OCI-LY3 (cell line): Measurements from ENCODE around the gene JAKMIP1.
"Not testable (repeated sequence)": the region's sequence is repeated elsewhere in the genome, so short reads cannot be mapped to it uniquely, and the experiment has no call there.

Experiments
- H2AFZ ChIP-seq: fragments of 200-600, 300-600 bp; shearing (Covaris generic); 2 replicates; pipeline ENCODE4 v1.6.0; 2014; ENCODE audit warnings: antibody characterized with exemption, low read depth, low read length
- H3K27ac ChIP-seq: fragments of 200-600, 300-600 bp; sonication (generic); 2 replicates; pipeline ENCODE4 v1.5.1; 2014; ENCODE audit warnings: mild to moderate bottlenecking, low read length, moderate library complexity, mixed read lengths
- H3K27me3 ChIP-seq: fragments of 200-600, 300-600 bp; sonication (generic); 2 replicates; pipeline ENCODE4 v1.6.1; 2014; ENCODE audit warnings: low read depth, low read length, mixed read lengths
- H3K36me3 ChIP-seq: fragments of 200-600, 300-600 bp; sonication (generic); replicated peaks from 2 replicates; pipeline ENCODE3; 2014; ENCODE audit warnings: low read depth, low read length, mixed read lengths
- H3K4me1 ChIP-seq: fragments of 300-600, 200-600 bp; sonication (generic); 2 replicates; pipeline ENCODE4 v1.6.1; 2014; ENCODE audit warnings: low read length, mixed read lengths
- H3K4me2 ChIP-seq: fragments of 200-600, 300-600 bp; sonication (generic); 2 replicates; pipeline ENCODE4 v1.6.1; 2014; ENCODE audit warnings: low read length, mixed read lengths
- H3K4me3 ChIP-seq: fragments of 300-600, 200-600 bp; sonication (generic); 2 replicates; pipeline ENCODE4 v1.5.1; 2014; ENCODE audit warnings: antibody characterized with exemption, mild to moderate bottlenecking, low read length, moderate library complexity
- H3K79me2 ChIP-seq: fragments of 300-600, 200-600 bp; shearing (Covaris generic); 2 replicates; pipeline ENCODE4 v1.6.1; 2014; ENCODE audit warnings: mild to moderate bottlenecking, low read length, mixed read lengths
- H3K9ac ChIP-seq: fragments of 300-600, 200-600 bp; shearing (Covaris generic); 2 replicates; pipeline ENCODE4 v1.6.0; 2014; ENCODE audit warnings: mild to moderate bottlenecking, low read length, moderate library complexity
- H3K9me3 ChIP-seq: fragments of 200-600, 300-600 bp; shearing (Covaris generic); 2 replicates; pipeline ENCODE4 v1.6.1; 2014; ENCODE audit warnings: low read length, mixed read lengths; ENCODE audit not compliant: insufficient read depth
- H4K20me1 ChIP-seq: fragments of 200-600, 300-600 bp; sonication (generic); 2 replicates; pipeline ENCODE4 v1.6.1; 2016; ENCODE audit warnings: low read length, mixed read lengths; ENCODE audit not compliant: insufficient read depth
- CTCF ChIP-seq: fragments of 200-600, 300-600 bp; sonication (generic); IDR thresholded peaks from 2 replicates; pipeline ENCODE4 v1.5.1; 2014; ENCODE audit warnings: antibody characterized with exemption, low read length, low read depth
- EZH2phosphoT487 ChIP-seq: fragments of 200-600 bp; shearing (Covaris generic); IDR thresholded peaks from 2 replicates; pipeline ENCODE4 v1.6.1; 2018; ENCODE audit warnings: antibody characterized with exemption, mixed run types, low read depth

JAKMIP1 gene

GRCh38 chr4:5996641-5997040 lies 203.7 kb downstream of the JAKMIP1 start:
- Histone ChIP-seq H3K4me2 (no peak overlapping the region), H3K4me1 (no peaks in the 10 kb centered on the region), H2AFZ (no peak overlapping the region), H3K27me3 (peaks cover 3% of the 10 kb centered on the region; the same call in 1 of the 2 replicates), H4K20me1 (no peaks in the 10 kb centered on the region), H3K9ac (no peak overlapping the region), H3K27ac (no peak overlapping the region), H3K79me2 (no peaks in the 10 kb centered on the region), H3K4me3 (no peak overlapping the region), H3K9me3 (no peaks in the 10 kb centered on the region), H3K36me3 (no peaks in the 10 kb centered on the region)
- TF ChIP-seq EZH2phosphoT487 (no peak), CTCF (no peak)

DNA sequence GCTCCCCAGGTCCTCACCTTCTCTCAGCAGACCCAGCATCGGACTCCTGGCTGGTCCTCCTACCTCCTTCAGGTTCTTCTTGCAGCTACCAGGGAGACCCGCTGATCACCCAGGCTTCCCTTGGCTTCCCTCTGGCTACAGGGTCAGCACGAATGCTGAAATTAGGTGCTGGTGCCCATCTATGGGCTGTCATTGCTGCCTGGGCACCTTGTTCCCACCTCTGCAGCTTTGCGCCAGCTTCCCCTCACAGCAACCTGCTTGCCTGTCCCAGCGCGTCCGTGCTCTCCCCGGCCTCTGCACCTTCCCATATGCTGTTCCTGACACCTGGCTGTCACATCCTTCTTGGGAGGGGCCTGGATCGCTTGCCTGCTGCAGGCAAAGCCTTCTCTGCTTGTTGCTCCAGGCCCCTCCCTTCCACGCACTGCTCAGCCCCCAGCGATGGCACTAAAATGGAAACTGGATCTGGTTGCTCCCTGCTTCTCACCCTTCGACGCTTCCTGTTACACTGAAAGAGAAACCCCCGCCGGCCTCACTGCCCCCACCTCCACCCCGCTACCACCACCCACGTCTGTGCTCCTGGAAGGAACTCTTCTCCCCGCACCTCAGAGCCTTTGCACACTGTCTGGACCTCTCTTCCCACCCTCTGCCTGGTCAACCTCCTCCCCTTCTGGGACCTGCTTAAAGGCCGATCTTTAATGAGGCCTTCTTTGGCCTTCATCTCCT lies 204.3 kb downstream of the JAKMIP1 start:
- H3K4me1 ChIP-seq = no peaks in the 10 kb centered on the region
- H3K9me3 ChIP-seq = no peaks in the 10 kb centered on the region
- TF ChIP-seq CTCF = no peak
- no peak for TF ChIP-seq EZH2phosphoT487

GRCh38 chr4:5993876-5994811 lies 206.2 kb downstream of the JAKMIP1 start:
- H3K9ac ChIP-seq = no peak overlapping the region
- no peak for TF ChIP-seq EZH2phosphoT487
- TF ChIP-seq CTCF = no peak
- no peaks in the 10 kb centered on the region for H3K36me3 ChIP-seq
- H3K9me3 ChIP-seq = no peaks in the 10 kb centered on the region
- no peak overlapping the region for H3K4me3 ChIP-seq
- H3K4me1 ChIP-seq = no peaks in the 10 kb centered on the region
- no peak overlapping the region for H3K4me2 ChIP-seq
- no peaks in the 10 kb centered on the region for H4K20me1 ChIP-seq
- peaks cover 3% of the 10 kb centered on the region; the same call in 1 of the 2 replicates for H3K27me3 ChIP-seq
- H3K79me2 ChIP-seq = no peaks in the 10 kb centered on the region
- no peak overlapping the region for H2AFZ ChIP-seq
- no peak overlapping the region for H3K27ac ChIP-seq

More for the DNA sequence above, 204.3 kb downstream of the JAKMIP1 start:
- H4K20me1 ChIP-seq = no peaks in the 10 kb centered on the region
- H3K4me3 ChIP-seq = no peak overlapping the region
- no peaks in the 10 kb centered on the region for H3K36me3 ChIP-seq
- H3K27ac ChIP-seq = no peak overlapping the region
- no peaks in the 10 kb centered on the region for H3K79me2 ChIP-seq
- peaks cover 3% of the 10 kb centered on the region; the same call in 1 of the 2 replicates for H3K27me3 ChIP-seq
- no peak overlapping the region for H3K4me2 ChIP-seq
- H3K9ac ChIP-seq = no peak overlapping the region
- H2AFZ ChIP-seq = no peak overlapping the region

- H3K9ac ChIP-seq, H3K4me2 ChIP-seq, H3K79me2 ChIP-seq, H3K27me3 ChIP-seq, H3K36me3 ChIP-seq, H3K9me3 ChIP-seq, H3K4me3 ChIP-seq, H2AFZ ChIP-seq, H3K27ac ChIP-seq, H3K4me1 ChIP-seq, H4K20me1 ChIP-seq: not testable (repeated sequence)
Observed at GRCh38 chr4:5993346-5993745, 207.0 kb downstream of the JAKMIP1 start.
